OCI-M1 (cell line): ENCODE measurements around the gene MYH6.

Experiments
- DNase-seq: peaks from one replicate; lab custom pipeline; 2025; lab: John Stamatoyannopoulos, UW

Gene MYH6

GRCh38 chr14:23407516-23408306, at the start of gene MYH6:
Gene MYH6, minus strand, starts transcription at chr14:23408273. Its CDS starts 1,050 bp downstream, at chr14:23407223.
- no peak for DNase-seq

- DNase-seq: peak; percentile 10
Observed at GRCh38 chr14:23456883-23457586, 49.0 kb upstream of the MYH6 start.

GRCh38 chr14:23454445-23454856, 46.4 kb upstream of the MYH6 start:
- DNase-seq: peak; percentile 92

GRCh38 chr14:23452237-23452636, 44.2 kb upstream of the MYH6 start:
- no peak for DNase-seq

GRCh38 chr14:23450379-23450778, 42.3 kb upstream of the MYH6 start:
- no peak for DNase-seq

- DNase-seq: no peak
Observed at GRCh38 chr14:23449314-23449713, 41.2 kb upstream of the MYH6 start.

GRCh38 chr14:23447361-23448350, 39.6 kb upstream of the MYH6 start:
- peak; percentile 6 for DNase-seq

- no peak for DNase-seq
Observed at GRCh38 chr14:23446291-23446851, 38.3 kb upstream of the MYH6 start.

- no peak for DNase-seq
Observed at GRCh38 chr14:23445773-23446172, 37.7 kb upstream of the MYH6 start.

GRCh38 chr14:23444314-23444713, 36.2 kb upstream of the MYH6 start:
- DNase-seq: no peak

- DNase-seq: no peak
Observed at GRCh38 chr14:23443881-23444280, 35.8 kb upstream of the MYH6 start.

- no peak for DNase-seq
Observed at GRCh38 chr14:23443411-23443812, 35.3 kb upstream of the MYH6 start.

GRCh38 chr14:23442721-23443356, 34.8 kb upstream of the MYH6 start:
- no peak for DNase-seq

GRCh38 chr14:23441076-23441475, 33.0 kb upstream of the MYH6 start:
- DNase-seq: no peak

- no peak for DNase-seq
Observed at GRCh38 chr14:23439107-23439835, 31.2 kb upstream of the MYH6 start.

GRCh38 chr14:23438101-23438971, 30.3 kb upstream of the MYH6 start:
- no peak for DNase-seq

- DNase-seq: no peak
Observed at GRCh38 chr14:23437133-23438100, 29.3 kb upstream of the MYH6 start.

GRCh38 chr14:23436327-23437132, 28.5 kb upstream of the MYH6 start:
- DNase-seq: no peak
